H1 (cell line): ENCODE results near the gene PCDH9. TPM values are rescaled to one million over a fixed set of nuclear protein-coding genes. Genes with fewer than 3 reads are reported as not detected.

Experiments used
- EZH2 ChIP-seq: fragments of 200-600 bp; sonication (generic); IDR thresholded peaks from 2 replicates; pipeline ENCODE4 v1.7.1; 2012; ENCODE audit warnings: low read depth, mild to moderate bottlenecking, moderate library complexity, low read length, inconsistent platforms; ENCODE audit not compliant: severe bottlenecking
- polyA plus RNA-seq, 7 experiments: library from polyadenylated mRNA; depleted of rRNA in 3 of 7; stranded (reverse) in 5 of 7; unstranded in 2 of 7; fragments of >200 nt in 5 of 7; fragments of 200-250 nt in 2 of 7; gene quantifications; 1 replicate in 5 of 7; 2 replicates in 1 of 7; 4 replicates in 1 of 7; pipeline versions ENCODE4 v1.2.1 to v1.2.3, GENCODE V29; 2011 to 2013; ENCODE audit warnings: missing spikeins in 2 of 7, mixed read lengths in 2 of 7
- total RNA-seq: library from RNA; stranded (reverse); fragmentation: NEBNext Ultra II Directional; extraction: Animal tissue kit (Norgen Biotek cat#: 25700); gene quantifications from 2 replicates; pipeline ENCODE4 v1.2.1, GENCODE V29; 2021
- TF ChIP-seq, protein P1 (sequence below), 3 experiments: IDR thresholded peaks; 1 replicate in 2 of 3; 2 replicates in 1 of 3; pipeline versions ENCODE4 v1.5.1 to v1.6.1; 2011; ENCODE audit warnings: low read length in 3 of 3, mild to moderate bottlenecking in 3 of 3, inconsistent platforms in 2 of 3, low read depth in 1 of 3, moderate library complexity in 1 of 3; ENCODE audit not compliant: insufficient read depth in 1 of 3; ENCODE audit errors: control extremely low read depth in 1 of 3

Gene PCDH9
- total and polyA plus RNA-seq, 2 of the 8 experiments (the other 6 are each of a cell fraction or from before 2014, with no cell fraction given): 0.12 to 0.60 TPM

GRCh38 chr13:66266761-66267160, 963.4 kb downstream of the PCDH9 start (continued):
- TF ChIP-seq, protein P1, sequence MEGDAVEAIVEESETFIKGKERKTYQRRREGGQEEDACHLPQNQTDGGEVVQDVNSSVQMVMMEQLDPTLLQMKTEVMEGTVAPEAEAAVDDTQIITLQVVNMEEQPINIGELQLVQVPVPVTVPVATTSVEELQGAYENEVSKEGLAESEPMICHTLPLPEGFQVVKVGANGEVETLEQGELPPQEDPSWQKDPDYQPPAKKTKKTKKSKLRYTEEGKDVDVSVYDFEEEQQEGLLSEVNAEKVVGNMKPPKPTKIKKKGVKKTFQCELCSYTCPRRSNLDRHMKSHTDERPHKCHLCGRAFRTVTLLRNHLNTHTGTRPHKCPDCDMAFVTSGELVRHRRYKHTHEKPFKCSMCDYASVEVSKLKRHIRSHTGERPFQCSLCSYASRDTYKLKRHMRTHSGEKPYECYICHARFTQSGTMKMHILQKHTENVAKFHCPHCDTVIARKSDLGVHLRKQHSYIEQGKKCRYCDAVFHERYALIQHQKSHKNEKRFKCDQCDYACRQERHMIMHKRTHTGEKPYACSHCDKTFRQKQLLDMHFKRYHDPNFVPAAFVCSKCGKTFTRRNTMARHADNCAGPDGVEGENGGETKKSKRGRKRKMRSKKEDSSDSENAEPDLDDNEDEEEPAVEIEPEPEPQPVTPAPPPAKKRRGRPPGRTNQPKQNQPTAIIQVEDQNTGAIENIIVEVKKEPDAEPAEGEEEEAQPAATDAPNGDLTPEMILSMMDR (IDR thresholded peaks at IDR 0.05; ENCODE audit: control extremely low read depth in 1 of 3, insufficient read depth in 1 of 3, low read depth in 1 of 3, low read length in 3 of 3): no peak
- no peak for TF ChIP-seq EZH2
